Measurements from ENCODE around the gene FGF12. TPM values are rescaled to one million over a fixed set of nuclear protein-coding genes. Genes with fewer than 3 reads are reported as not detected.

The FGF12 gene
- total RNA-seq, 1 experiment from 2014 or later: 0.09 TPM

DNA sequence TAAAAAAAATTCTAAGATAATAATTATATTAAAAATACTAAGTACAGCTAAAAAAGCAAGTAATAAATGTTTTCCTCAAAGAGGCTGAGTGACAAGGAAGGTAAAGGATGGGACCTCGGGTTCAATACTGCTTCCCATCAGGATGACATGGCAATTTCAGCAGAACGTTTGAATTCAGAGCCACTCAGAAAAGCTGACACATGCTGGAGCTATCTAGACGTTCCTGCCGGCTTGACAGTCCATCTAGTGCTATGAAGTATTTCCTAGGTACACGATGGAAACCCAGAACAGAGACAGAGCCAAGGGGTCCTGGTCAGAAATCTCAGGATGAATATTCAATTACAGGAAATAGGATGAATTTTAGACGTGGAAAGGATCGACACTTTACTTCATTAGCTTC is 361.8 kb downstream of the FGF12 start:
- no peaks in the 10 kb centered on the region for H3K4me1 Mint-ChIP-seq (ENCODE audit: insufficient read depth, unreplicated experiment)
- intact Hi-C loops (cut with micrococcal nuclease): no loop called here
- peaks cover 82% of the 10 kb centered on the region for H3K27me3 Mint-ChIP-seq (ENCODE audit: insufficient read depth, unreplicated experiment)
- H3K4me3 Mint-ChIP-seq (ENCODE audit: unreplicated experiment): no peak overlapping the region
- ChIA-PET POLR2A (no interaction called here), CTCF (interaction anchor here (0.6 to 1.2 kb wide), 3 partner anchors 79 to 1009 kb away, joined by 3 read pairs; no protein-coding TSS in a partner anchor)
- no peak for DNase-seq (ENCODE audit: unreplicated experiment)
- H3K27ac Mint-ChIP-seq (ENCODE audit: low read depth, unreplicated experiment): no peak overlapping the region
- BruUV-seq (replicated peaks): no TSS peak
- TF ChIP-seq, protein P1, sequence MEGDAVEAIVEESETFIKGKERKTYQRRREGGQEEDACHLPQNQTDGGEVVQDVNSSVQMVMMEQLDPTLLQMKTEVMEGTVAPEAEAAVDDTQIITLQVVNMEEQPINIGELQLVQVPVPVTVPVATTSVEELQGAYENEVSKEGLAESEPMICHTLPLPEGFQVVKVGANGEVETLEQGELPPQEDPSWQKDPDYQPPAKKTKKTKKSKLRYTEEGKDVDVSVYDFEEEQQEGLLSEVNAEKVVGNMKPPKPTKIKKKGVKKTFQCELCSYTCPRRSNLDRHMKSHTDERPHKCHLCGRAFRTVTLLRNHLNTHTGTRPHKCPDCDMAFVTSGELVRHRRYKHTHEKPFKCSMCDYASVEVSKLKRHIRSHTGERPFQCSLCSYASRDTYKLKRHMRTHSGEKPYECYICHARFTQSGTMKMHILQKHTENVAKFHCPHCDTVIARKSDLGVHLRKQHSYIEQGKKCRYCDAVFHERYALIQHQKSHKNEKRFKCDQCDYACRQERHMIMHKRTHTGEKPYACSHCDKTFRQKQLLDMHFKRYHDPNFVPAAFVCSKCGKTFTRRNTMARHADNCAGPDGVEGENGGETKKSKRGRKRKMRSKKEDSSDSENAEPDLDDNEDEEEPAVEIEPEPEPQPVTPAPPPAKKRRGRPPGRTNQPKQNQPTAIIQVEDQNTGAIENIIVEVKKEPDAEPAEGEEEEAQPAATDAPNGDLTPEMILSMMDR (IDR thresholded peaks at IDR 0.05; ENCODE audit: unreplicated experiment): no peak
- no peaks in the 10 kb centered on the region for H3K36me3 Mint-ChIP-seq (ENCODE audit: insufficient read depth, unreplicated experiment)
- H3K9me3 Mint-ChIP-seq (ENCODE audit: unreplicated experiment): no peaks in the 10 kb centered on the region

DNA sequence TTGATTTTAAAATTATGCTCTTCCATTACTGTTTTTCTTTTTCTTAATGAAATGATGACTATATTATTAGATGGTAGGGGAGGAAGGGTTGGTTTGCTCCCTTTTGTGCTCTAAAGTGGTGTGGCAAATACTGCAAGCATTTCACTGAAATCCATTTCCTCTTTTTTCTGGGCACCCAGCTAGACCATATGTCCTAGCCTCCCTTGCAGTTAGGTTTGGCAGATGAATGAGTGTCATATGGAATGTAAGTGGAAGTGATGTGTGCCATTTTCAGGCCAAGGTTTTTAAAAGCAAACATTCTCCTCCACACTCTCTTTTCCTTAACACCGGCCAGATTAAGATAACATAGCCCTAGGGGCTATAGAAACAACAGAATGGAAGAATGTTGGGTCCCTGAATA is 363.0 kb downstream of the FGF12 start:
- no TSS peak for BruUV-seq (replicated peaks)
- no peak for DNase-seq (ENCODE audit: unreplicated experiment)
- POLR2A ChIA-PET: no interaction called here
- Mint-ChIP-seq H3K27me3 (ENCODE audit: insufficient read depth, unreplicated experiment) (peaks cover 77% of the 10 kb centered on the region), H3K36me3 (ENCODE audit: insufficient read depth, unreplicated experiment) (no peaks in the 10 kb centered on the region), H3K27ac (ENCODE audit: low read depth, unreplicated experiment) (no peak overlapping the region), H3K4me3 (ENCODE audit: unreplicated experiment) (no peak overlapping the region), H3K9me3 (ENCODE audit: unreplicated experiment) (no peaks in the 10 kb centered on the region), H3K4me1 (ENCODE audit: insufficient read depth, unreplicated experiment) (no peaks in the 10 kb centered on the region)
- intact Hi-C loops (cut with micrococcal nuclease): no loop called here
- TF ChIP-seq, protein P1 (IDR thresholded peaks at IDR 0.05; ENCODE audit: unreplicated experiment): no peak
- CTCF ChIA-PET: no interaction called here

DNA sequence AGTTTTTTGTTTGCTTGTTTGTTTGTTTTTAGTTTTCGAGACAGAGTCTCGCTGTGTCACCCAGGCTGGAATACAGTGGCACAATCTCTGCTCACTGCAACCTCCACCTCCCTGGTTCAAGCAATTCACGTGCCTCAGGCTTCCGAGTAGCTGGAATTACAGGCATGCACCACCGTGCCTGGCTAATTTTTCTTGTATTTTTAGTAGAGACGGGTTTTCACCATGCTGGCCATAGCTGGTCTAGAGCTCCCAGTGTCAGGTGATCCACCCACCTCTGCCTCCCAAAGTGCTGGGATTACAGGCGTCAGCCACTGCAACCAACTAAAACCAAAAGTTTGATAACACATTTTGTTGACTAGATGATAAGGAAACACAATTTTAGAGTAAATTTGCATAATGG is 372.7 kb downstream of the FGF12 start:
- Mint-ChIP-seq H3K27ac (ENCODE audit: low read depth, unreplicated experiment) (no peak overlapping the region), H3K4me3 (ENCODE audit: unreplicated experiment) (no peak overlapping the region), H3K9me3 (ENCODE audit: unreplicated experiment) (no peaks in the 10 kb centered on the region), H3K36me3 (ENCODE audit: insufficient read depth, unreplicated experiment) (no peaks in the 10 kb centered on the region), H3K4me1 (ENCODE audit: insufficient read depth, unreplicated experiment) (no peaks in the 10 kb centered on the region), H3K27me3 (ENCODE audit: insufficient read depth, unreplicated experiment) (peaks cover 40% of the 10 kb centered on the region)
- ChIA-PET POLR2A (no interaction called here), CTCF (no interaction called here)
- BruUV-seq (replicated peaks): no TSS peak
- TF ChIP-seq, protein P1 (IDR thresholded peaks at IDR 0.05; ENCODE audit: unreplicated experiment): no peak
- DNase-seq (ENCODE audit: unreplicated experiment): no peak
- intact Hi-C loops (cut with micrococcal nuclease): no loop called here

GRCh38 chr3:192352142-192352541 is 375.2 kb downstream of the FGF12 start:
- ChIA-PET CTCF (interaction anchor here (0.9 to 1.8 kb wide), 2 partner anchors 8 to 165 kb away, joined by 4 to 5 read pairs; no protein-coding TSS in a partner anchor), POLR2A (no interaction called here)
- no peaks in the 10 kb centered on the region for H3K36me3 Mint-ChIP-seq (ENCODE audit: insufficient read depth, unreplicated experiment)
- TF ChIP-seq, protein P1 (IDR thresholded peaks at IDR 0.05; ENCODE audit: unreplicated experiment): no peak
- no peak overlapping the region for H3K4me3 Mint-ChIP-seq (ENCODE audit: unreplicated experiment)
- no TSS peak for BruUV-seq (replicated peaks)
- H3K27me3 Mint-ChIP-seq (ENCODE audit: insufficient read depth, unreplicated experiment): peaks cover 21% of the 10 kb centered on the region
- H3K9me3 Mint-ChIP-seq (ENCODE audit: unreplicated experiment): no peaks in the 10 kb centered on the region
- intact Hi-C loops (cut with micrococcal nuclease): no loop called here
- no peaks in the 10 kb centered on the region for H3K4me1 Mint-ChIP-seq (ENCODE audit: insufficient read depth, unreplicated experiment)
- no peak overlapping the region for H3K27ac Mint-ChIP-seq (ENCODE audit: low read depth, unreplicated experiment)
- no peak for DNase-seq (ENCODE audit: unreplicated experiment)

Data from MCF 10A (cell line).